ENCODE results near the gene SLF2.

DNA sequence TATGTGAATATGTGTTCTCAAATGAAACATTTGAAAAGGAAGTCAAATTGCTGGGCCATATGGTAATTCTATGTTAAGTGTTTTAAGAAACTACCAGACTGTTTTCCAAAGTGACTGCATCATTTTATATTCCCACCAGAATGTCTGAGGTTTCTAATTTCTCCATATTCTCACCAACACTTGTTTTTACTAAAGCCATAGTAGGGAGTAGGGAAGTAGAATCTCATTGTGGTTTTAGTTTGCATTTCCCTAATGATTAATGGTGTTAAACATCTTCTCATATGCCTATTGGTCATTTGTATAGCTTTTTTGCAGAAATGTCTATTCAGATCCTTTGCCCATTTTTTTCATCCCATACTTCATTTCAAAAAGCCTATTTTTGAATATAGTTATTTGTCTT lies 47.5 kb downstream of the SLF2 start:
- TF ChIP-seq, protein P1, sequence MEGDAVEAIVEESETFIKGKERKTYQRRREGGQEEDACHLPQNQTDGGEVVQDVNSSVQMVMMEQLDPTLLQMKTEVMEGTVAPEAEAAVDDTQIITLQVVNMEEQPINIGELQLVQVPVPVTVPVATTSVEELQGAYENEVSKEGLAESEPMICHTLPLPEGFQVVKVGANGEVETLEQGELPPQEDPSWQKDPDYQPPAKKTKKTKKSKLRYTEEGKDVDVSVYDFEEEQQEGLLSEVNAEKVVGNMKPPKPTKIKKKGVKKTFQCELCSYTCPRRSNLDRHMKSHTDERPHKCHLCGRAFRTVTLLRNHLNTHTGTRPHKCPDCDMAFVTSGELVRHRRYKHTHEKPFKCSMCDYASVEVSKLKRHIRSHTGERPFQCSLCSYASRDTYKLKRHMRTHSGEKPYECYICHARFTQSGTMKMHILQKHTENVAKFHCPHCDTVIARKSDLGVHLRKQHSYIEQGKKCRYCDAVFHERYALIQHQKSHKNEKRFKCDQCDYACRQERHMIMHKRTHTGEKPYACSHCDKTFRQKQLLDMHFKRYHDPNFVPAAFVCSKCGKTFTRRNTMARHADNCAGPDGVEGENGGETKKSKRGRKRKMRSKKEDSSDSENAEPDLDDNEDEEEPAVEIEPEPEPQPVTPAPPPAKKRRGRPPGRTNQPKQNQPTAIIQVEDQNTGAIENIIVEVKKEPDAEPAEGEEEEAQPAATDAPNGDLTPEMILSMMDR (IDR thresholded peaks at IDR 0.05 in 4 of 5, conservative IDR thresholded peaks at IDR 0.05 in 1 of 5): no peak
- TF ChIP-seq POLR2A (IDR thresholded peaks at IDR 0.05): no peak
